COLO668 (cell line): ENCODE measurements around the gene ZNFX1.
A peak's percentile ranks its signal among the peaks of the same experiment; 100 is the strongest.
"Not testable (repeated sequence)": the region's sequence is repeated elsewhere in the genome, so short reads cannot be mapped to it uniquely, and the experiment has no call there.

Source experiments
- DNase-seq: peaks from one replicate; lab custom pipeline; 2025; ENCODE audit not compliant: unreplicated experiment; lab: John Stamatoyannopoulos, UW

ZNFX1 gene

DNA sequence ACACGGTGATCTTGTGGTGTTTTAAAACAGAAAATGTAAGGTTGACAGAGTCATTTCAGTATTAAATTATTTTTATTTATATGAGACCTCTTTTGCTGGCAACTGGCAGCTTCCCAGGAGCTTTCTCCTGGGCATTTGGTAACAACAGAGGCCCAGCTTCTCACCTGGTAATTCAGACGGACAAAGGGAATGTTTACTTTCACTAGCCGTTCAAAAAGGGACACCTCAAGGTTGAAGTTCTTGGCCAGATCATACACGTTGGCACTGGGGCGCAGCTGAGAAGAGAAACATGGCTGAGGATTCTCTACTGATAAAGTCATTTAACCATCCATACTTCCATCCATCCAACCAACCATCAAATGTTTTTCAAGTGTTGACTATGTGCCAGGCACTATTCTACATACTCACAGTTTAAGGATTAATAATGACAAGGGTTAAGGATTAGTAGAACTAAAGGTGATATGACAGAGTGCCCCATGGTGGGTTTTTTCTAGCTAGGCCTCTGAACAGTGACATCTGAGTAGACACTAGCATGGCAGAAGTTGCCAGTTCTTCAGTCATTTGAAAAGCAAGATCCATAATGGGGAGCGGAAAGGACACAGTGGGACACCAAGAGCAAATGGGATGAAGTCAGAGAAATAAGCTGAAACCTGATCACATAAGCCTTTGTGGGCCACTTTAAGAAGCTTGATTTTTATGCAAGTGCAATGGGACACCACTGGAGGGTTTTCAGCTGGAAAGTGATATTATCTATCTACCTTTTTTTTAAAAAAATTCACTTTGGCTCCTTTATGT, 25.1 kb downstream of the ZNFX1 start:
- DNase-seq: no peak

DNA sequence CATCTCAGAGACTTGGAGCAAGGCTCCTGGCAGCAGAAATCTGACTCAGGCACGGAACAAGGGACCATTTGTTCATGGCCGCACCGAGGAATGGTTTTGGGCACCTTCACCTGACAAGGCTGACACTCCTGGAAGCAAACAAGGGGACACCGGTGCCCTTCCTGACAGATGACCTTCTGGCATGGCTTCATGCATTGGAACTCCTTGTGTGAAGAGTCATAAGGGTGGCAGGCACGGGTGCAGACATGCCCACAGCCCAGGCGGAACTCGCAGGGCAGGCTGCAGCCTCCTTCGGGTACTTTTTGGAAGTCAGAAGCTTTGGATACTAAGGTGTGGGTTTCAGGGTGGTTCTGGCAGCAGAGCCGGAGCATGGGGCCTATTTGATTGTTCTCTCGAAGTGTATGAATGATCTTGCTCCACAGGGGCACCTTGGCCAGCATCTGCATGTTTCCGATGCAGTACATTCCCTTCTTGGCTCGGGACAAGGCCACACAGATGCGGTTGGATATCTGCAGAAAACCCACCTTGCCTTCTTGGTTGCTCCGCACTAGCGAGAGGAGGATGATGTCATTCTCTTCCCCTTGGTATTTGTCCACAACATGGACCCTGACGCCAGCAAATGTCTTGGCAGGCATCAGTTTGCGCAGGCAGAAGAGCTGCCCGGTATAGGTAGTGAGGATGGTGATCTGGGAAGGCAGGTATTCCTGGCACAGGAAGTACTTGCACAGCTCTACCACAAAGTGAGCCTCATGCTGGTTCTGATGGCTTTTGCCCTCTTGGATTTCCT, 28.8 kb downstream of the ZNFX1 start:
- no peak for DNase-seq

DNA sequence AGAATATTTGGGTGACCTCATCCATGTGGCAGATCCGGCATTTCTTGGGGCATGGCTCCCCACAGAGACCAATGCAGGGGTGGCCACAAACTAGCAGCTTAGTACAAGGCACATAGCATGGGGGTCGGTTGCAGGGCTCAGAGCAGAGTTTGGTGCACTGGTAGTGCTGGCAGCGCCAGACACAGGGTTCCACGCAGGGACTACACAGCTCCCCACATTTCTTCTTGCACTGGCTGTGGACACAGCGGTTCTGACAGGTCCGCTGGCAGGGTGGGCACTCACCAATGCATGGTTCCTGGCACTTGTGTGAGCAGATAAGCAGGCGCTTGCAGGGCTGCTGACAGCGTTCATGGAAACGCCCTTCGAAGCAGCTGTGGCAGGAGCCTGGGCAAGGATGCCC, 29.6 kb downstream of the ZNFX1 start:
- no peak for DNase-seq

DNA sequence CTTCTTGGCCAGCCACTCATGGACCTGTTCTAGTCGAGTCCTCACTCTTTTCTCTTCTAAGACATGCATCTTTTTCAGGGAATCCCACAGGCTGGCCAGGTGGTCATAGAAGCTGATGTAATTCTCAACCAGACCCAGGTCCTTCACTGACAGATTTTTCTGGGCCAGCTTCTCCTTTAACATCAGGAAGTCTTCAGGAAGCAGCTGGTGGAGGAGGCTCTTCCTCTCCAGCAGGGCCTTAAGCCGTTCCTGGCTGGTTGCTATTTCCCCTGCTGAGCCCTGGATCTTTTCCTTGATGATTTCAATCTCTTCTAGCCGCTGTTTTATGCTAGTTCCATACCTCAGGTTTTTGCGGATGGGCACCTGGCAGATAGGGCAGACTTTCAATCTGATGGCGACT, 30.1 kb downstream of the ZNFX1 start:
- DNase-seq: no peak

DNA sequence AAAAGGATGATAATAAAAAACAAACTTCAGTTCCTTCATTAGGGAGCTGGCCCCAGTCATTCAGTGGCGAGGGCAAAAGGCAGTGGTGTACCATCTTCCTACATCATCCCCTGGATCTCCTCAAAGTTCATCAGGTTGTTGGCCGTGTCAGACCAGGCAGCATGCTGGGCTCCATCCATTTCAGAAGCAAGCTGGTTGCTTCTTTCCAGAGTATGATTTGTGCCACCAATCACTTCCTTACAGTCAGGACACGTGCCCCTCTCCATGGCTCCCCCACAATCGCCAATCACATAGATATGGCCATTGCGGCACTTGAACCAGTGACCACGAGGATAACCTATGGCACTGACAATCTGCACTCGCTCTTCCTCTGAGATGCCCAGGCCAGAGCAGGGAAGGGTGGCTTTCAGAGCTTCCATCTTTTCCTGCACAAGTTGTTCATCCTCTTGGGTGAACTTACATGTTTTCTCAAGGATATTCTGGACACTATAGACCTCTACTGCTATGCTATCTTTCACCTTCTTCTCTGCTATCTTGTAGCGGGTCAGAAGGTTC, 30.6 kb downstream of the ZNFX1 start:
- no peak for DNase-seq

DNA sequence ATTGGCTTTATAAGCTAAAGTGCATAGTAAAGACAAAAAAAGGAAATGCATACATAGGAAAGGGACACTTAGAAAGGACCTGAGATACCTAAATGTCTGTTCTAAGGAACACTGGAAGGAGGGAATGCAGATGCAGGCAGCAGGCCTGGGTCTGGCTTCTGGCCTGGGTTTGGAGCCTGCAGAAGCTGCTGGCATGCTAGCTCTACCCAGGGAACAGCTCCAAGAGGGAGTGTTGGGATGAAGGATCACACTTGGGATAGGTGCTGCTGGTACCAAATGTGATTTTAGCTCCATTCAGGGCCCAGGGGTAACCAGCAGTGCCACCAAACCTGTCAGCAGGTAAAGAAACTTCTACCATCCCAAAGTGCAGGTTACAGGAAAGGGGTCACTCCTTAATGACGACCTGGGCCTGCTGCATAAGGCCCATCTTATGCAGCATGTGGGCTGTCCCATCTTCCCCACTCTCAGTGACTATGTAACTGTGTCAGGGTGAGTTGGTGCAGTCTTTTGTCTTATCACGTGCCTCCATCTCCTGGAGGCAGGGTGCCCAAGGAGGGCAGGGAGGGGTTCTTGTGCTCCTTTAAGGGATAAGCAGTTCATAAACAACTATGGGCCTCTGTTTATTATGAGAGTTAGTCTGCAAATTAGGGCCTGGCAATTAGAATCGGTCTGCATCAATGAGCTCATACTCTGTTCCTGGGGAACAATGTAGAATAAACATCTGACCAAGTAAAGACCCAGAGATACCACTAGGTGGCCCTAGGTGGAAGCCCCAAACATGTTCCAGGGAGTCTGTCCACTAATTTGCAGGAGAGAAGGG, 31.7 kb downstream of the ZNFX1 start:
- peak; percentile 12 for DNase-seq

DNA sequence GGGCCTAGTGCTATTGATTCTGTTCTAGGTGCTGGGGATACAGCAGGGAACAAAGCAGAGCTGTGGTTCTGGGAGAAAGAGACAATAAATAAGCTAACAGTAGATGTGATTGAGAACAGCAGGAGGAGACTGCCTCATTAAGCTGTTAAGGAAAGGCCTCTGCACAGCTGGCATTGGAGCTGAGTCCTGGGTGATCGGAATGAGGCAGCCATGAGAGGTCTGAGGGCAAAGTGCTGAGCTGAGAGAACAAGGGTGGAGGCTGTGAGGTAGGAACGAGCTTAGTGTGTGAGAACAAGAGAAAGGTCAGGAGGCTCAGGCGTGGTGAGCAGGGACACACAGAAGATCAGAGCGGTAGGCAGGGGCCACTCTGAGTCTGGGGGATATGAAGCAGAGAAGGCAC, 40.3 kb downstream of the ZNFX1 start:
- no peak for DNase-seq

DNA sequence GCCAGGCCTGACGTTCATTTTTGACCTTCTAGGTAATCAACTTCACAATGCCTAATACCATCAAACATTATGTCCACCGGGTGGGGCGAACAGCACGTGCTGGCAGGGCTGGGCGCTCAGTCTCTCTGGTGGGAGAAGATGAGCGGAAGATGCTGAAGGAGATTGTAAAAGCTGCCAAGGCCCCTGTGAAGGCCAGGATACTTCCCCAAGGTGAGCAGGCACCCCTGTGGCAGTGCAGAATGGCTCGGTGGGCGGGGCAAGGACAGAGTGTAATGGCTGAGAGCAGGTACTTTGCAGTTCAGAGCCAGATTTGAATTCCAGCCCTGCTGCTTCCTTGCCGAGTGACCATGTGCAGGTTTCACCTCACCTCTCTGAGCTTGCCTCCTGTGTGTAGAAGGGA, 41.6 kb downstream of the ZNFX1 start:
- DNase-seq: no peak

DNA sequence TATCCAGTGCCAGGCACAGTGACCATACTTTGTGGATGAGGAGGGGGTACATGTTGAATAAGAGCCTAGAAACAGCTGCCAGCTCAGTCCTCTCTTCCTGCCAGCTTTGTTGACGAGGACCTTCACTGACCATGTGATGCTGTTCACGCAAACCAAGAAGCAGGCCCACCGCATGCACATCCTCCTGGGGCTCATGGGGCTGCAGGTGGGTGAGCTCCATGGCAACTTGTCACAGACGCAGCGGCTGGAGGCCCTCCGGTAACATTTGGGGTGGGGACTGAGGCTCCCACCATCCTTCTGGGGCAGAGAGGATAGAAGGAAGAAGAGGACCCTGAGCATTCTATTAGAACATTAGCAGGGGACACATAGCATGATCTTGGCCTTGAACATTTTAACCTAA, 43.0 kb downstream of the ZNFX1 start:
- DNase-seq: no peak

DNA sequence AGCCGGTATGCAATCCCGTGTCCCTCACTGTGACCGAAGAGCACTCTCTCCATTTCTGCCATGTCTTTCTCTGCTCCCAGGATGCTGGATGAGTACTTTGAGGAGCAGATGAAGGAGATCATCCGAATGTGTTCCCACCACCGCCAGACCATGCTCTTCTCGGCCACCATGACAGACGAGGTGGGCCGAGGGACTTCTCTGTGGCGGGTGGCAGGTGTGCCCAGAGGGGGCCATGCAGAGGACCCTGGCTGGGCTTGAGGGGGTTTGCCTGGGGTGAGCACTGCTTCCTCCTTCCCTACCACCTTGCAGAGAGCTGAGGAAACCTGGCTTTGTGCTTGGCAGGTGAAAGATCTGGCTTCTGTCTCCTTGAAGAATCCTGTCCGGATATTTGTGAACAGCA, 44.6 kb downstream of the ZNFX1 start:
- DNase-seq: no peak

DNA sequence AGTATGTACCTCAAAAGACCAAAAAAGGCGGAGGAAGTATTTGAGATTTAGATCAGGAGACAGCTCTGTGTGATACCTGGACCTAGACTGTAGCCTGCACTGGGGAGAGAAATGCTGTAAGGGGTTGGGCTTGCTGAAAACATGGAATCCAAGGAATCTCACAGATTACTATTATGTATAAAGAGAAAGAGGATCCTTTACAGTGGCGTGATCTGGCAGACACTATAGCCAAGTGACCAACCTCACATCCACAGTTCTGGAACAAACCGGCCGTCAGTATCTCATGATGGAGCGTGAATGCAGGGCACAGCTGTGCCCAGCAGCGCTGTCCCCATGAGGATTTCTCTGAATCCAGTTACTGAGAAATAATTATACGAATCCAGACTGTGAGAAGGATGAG, 46.4 kb downstream of the ZNFX1 start:
- no peak for DNase-seq

DNA sequence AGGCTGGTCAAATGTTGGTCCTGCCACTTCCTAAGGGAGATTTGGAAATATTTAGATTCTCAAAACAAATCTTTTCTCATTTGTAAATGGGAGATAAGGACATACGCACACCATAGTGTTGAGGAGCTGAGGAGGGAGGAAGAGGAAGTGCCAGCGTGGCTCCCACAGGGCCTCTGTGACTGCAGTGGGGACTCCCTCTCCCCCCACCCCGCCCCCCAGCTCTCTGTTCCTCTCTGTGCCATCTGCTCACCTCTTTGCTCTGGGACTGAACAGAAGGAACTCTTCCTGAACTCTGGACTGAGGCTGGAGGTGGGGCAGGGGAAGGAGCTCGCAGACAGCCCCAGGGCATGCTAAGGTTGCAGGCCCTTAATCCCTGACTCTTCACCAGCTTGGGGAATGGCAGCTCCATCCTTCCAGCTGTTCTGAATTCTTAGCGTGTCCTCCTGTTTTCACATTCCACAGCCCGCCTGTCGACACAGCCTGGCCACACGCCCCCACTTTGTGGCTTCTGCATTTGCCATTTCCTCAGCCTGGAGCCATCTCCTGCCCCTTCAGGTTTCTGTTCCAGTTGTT, 47.2 kb downstream of the ZNFX1 start:
- DNase-seq: peak; percentile 51

DNA sequence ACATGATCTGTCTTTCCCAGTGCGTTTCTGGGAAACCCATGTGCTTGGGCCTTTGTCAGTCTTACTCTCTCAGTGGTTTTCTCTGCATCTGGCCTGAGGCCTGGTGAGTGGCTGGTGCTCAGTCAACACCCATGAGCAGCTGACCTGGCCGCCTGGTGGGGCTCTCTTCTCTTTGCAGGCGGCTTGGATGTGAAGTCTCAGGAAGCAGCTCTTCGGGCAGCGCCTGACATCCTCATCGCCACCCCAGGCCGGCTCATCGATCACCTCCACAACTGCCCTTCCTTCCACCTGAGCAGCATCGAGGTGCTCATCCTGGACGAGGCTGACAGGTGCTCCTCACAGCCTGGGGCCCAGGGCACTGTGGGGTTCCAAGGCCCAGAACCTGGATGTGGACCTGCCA, 47.8 kb downstream of the ZNFX1 start:
- DNase-seq: peak; percentile 94

DNA sequence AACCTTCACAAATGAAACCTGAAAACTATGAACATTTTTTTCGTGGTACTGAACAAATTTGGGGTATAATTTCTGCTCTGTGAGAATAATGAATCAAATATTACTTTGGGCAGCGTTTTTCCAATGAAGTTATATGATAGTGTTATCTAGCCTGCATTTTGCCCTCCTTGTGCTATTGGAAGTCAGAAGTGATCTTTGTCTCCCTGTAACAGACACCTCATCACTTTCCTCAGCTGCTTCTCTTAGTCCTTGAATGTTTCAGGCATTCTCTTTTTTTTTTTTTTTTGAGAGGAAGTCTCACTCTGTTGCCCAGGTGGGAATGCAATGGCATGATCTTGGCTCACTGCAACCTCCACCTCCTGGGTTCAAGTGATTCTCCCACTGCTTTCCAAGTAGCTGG, 48.5 kb downstream of the ZNFX1 start:
- no peak for DNase-seq

DNA sequence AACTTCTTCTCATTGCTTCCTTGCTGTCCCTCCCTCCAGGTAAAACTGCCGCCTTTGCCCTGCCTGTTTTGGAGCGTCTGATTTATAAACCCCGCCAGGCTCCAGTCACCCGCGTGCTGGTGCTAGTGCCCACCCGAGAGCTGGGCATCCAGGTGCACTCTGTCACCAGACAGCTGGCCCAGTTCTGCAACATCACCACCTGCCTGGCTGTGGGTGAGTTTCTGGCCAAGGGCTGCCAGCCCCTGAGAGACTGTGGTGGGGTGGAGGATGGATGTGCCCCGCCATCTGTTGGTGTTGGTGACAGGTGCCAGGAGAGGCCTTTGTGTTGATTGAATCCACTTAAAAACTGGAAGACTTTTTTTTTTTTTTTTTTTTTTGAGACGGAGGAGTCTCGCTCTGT, 49.2 kb downstream of the ZNFX1 start:
- peak; percentile 82 for DNase-seq

DNA sequence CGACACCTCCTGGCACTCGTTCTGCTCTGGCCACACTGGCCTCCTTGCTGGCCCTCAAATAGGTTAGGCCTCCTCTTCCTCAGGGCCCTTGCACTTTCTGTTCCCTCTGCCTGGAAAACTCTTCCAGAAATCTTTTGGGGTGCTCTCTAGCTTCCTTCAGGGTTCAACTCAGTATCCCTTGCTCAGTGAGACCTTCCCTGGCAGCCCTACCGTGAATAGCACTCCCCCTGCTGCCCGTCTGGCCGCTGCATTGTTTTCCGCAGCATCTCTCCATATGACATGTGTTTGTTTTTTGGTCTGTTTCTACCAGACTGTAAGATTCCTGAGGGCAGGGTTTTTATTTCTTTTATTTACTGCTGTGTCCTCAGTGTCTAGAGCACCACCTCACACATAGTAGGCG, 52.0 kb downstream of the ZNFX1 start:
- no peak for DNase-seq

DNA sequence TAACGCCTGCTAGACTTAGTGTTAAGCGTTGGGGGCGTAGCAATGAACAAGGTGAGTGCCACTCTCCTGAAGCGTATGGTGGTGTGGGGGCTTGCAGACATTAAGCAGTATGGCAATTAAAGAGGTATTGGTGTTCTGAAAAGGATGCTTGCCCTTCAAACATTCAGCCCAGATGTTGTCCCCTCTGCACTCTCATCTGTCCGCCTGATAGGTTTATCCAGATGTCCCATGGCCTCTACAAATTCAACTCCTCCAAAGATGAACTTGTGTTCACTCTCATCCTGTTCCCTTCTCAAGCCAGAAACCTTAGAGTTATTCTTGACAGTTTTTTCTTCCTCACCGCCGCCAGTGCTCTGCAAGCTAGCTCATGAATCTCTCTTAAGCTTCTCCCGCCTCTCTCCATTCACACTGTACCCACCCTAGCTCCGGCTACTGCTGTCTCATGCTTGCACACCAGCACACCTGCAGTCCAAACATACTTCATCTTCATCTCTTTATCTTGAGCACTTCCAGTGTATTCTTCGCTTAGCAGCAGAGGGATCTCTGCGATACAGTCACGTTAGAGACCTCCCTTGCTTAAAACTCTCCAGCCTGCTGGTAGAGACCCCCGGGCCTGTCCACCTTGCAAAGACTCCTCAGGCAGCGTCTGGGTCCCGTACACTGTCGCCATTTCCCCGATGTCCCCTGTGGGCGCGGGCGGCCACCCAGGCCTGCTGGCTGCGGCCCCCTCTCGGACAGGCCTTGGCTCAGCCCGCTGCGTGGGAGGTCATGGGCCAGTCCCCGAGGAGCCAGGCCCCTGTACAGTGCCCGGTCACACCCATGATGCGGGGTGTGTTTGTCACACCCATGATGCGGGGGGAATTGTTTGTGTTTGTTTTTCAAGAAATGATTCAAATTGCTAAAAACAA, 57.7 kb downstream of the ZNFX1 start:
- DNase-seq: no peak

DNA sequence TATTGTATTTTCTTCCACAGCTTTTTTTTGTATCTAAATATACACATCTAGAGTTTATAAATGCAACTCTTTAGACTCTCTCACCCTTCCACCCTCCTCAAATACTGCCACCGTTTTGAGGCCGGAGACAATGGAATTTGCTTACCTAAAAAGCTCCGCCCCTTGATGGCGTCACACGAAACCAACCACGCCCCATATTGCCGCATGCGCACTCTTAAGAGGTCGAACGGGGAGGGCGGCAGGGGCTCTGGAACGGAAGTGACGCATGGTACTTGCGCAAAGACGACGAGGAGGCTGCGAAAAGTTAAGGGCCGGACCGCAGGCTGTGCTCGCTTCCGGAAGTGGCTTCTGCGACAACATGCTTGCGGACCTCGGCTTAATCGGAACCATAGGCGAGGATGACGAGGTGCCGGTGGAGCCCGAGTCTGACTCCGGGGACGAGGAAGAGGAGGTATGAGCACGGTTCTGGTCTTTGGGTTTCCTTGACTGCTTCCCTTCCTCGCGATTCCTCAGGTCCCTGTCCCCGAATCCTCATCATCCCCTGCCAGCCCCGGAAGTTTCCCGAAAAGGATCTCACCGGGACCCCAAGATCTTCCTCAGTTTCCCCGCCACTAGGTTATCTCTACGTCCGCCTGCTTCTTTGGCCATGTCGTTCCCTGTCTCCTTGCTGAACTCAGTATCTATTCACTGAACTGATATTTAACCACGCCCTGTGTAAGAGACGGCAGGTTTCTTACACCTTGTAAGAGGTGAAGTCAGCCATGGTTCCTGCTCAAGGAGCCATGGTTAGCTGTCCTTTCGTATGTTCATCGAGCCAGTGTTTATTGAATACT, 58.5 kb downstream of the ZNFX1 start, which contains the start of gene DDX27:
Gene DDX27, plus strand, starts transcription at position 326 of the 833 bp plus-strand sequence. Its CDS starts 33 bp downstream, at position 359.
- DNase-seq: peak; percentile 98

DNA sequence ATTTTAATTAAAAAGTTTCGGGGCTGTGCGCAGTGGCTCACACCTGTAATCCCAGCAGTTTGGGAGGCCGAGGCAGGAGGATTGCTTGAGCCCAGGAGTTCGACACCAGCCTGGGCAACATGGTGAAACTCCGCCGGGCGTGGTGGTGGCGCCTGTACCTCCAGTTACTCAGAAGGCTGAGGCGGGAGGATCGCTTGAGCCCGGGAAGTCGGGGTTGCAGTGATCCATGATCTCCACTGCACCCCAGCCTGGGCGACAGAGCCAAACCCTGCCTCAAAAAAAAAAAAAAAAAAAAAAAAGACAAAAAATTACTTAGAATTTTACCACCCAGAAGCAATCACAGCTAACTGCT, 59.1 kb downstream of the ZNFX1 start:
- not testable (repeated sequence) for DNase-seq
